HG03095 (cell line): Measurements from ENCODE around the gene PIK3R3.

Source experiments
- ATAC-seq: cut with Tn5 transposase; IDR thresholded peaks from one replicate; pipeline ENCODE4 v1.9.1; 2021; ENCODE audit warnings: moderate library complexity; ENCODE audit not compliant: unreplicated experiment

PIK3R3 gene

DNA sequence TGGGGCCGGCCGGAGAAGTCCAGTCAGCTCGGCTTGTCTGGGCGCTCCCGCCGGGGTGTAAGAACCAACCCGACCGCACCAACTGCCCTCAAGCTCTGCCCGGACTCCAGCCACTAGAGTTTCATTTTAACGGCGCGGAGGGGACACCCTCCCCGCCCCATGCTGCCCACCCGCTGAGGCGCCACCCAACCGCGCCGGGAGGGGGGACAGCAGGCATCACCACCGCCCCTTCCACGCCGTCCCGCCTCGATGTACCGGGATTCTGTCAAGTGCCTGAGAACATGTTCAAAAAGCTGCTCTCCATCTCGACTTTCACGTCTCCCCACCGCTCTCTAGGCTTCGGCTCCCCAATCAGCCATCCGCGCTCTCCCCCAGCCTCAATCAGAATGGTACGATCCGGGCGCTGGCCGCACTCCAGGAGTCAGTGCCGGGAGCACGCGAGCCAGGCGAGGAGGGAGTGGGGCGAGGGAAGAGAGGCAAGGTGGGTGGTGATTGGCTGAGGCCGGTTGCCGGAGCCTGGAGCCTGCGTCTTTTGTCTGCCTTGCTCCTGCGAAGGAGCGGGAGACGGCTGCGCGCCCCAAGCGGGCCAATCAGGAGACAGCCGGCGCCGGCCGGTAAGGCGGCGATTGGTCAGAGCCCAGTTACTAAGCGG, at the start of gene PIK3R3:
TSS of gene PIK3R3 (minus strand) at position 101 of the 652 bp plus-strand sequence. CDS start 677 bp downstream, outside the sequence.
- ATAC-seq: peak; percentile 85

GRCh38 chr1:46181343-46182260, 49.2 kb upstream of the PIK3R3 start:
- no peak for ATAC-seq

- no peak for ATAC-seq
These were observed 47.7 kb upstream of the PIK3R3 start for GRCh38 chr1:46180082-46180616.

- peak; percentile 63 for ATAC-seq
These were observed 47.0 kb upstream of the PIK3R3 start for GRCh38 chr1:46179138-46180081.

DNA sequence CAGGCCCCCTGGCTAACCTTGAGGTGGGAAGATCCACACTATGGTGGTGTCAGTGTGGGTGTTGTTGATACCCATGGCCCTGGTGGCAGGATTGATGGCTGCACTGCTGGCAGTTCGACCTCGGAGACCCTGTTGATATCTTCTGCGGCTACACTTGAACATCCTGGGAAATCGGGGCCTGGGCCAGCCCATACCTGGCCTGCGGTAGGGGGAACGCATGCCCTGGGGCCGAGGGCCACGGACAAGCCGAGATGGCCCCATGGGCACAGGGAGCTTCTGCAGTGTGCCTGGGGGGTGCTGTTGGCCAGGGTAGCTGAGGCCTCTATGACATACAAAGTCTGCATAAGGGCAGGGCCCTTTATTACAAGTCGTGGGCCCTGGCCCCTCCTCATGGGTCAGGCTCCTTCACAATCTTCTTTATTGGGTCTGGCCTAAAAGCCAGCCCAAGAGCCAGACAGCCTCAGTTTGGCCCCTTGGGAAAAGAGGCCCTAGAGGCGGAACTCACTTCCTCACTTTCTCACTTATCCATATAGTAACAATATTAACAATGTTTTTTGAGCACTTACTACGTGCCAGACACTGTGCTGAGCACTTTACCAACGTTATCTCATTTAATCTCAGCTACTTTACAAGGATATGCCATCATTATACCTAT, 43.9 kb upstream of the PIK3R3 start, which contains the start of gene P3R3URF:
TSS of gene P3R3URF (minus strand) at position 278 of the 655 bp plus-strand sequence. CDS start at position 261, 17 bp downstream.
- ATAC-seq: no peak

DNA sequence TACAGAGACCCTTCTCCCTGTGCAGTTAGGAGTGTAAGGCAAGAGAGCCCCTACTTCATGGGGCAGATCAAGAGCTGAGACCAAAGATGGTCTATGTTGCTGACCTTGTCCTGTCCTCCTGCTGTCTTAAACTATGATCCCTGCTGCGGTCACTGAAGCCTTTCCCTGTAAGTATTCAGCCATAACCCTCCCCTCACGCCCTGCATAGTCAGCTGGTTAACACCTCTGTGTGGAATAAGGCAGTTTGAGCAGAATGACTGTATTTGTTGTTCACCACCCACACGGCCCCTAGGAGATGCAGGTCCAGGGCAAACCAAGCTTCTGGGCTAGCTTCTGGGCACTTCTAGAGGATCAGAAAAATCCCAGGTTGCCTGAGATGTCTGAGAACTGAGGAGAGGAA, 42.8 kb upstream of the PIK3R3 start:
- no peak for ATAC-seq

DNA sequence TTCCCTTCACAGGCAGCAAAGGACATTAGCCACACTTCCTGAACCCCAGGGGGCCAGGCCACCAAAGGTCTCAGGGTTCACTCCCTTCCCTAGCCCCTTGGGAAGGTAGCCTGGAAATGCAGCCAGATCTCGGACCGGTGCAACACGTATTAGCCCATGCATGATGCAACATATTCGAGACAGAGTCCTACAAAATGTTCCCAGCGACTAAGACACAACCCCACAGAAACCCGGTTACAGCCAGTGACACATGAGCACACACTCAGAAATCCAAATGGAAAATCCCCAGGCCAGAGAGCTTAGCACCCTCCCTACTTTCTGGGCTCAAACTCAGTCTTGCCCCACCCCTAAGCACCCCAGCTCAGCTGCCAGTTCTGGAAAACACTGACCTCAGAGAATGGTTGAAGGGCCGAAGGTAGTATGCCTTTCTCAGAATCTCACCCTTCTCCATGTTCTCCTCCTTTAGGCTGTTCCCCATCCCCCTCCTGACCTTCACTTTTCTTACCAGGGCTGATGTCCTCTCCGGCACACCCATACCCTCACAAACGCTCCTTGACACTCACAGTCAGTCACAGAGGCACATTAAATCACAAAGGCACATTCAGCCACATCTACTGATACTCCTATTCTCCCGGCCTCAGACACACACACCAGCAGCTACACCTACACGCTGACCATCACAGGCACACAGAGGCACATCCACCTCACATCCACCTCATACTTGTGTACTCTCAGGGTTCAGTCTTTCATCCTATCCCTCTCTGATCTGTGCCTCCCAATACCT, 42.2 kb upstream of the PIK3R3 start, which contains the start of gene TSPAN1:
TSS of gene TSPAN1 (plus strand) at position 640 of the 784 bp plus-strand sequence. CDS start 6,021 bp downstream, outside the sequence.
- no peak for ATAC-seq

DNA sequence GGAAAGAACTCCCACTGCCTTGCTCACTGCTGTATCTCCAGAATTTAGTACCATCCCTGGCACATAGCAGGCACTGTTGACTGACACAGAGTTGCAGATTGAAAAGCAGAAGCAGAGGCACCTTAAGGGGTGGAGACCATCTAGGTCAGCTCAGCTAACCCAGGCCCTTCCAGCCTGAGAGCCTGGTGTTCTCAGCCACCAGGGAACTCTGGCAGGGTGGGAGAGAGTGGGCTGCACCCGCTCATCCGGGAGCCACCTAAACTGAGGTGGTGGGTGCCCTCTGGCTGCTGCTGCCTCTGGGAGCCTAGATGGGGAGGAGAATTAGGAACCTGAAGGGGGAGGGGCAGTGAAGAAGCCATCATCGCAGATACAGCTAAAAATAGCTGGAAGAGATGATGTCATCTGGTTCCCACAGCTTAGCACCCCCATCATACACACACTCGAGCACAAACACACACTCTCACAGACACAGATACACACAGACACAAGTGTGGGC, 41.0 kb upstream of the PIK3R3 start:
- no peak for ATAC-seq

- ATAC-seq: no peak
These were observed 39.9 kb upstream of the PIK3R3 start for GRCh38 chr1:46172321-46172720.

GRCh38 chr1:46171871-46172270, 39.4 kb upstream of the PIK3R3 start:
- ATAC-seq: no peak

DNA sequence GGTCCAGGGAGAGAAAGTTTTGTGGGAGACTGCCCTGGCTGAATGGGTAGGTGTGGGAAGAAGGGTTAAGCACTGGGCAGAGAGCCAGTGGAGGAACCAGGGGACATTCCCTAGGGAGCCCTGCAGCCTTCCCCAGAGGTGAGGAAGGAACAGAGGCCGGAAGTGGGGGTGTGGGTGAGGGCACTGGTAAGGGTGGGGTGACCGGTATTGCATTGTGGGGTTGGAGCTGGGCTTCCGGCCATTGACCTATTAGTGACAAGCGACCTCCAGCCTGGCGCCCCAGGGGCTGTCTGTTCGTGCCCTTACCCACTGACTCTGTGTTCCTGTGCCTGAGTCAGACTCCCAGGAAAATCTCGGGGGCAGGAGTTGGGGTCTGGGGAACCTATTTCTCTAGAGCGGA, 38.9 kb upstream of the PIK3R3 start:
- ATAC-seq: no peak

DNA sequence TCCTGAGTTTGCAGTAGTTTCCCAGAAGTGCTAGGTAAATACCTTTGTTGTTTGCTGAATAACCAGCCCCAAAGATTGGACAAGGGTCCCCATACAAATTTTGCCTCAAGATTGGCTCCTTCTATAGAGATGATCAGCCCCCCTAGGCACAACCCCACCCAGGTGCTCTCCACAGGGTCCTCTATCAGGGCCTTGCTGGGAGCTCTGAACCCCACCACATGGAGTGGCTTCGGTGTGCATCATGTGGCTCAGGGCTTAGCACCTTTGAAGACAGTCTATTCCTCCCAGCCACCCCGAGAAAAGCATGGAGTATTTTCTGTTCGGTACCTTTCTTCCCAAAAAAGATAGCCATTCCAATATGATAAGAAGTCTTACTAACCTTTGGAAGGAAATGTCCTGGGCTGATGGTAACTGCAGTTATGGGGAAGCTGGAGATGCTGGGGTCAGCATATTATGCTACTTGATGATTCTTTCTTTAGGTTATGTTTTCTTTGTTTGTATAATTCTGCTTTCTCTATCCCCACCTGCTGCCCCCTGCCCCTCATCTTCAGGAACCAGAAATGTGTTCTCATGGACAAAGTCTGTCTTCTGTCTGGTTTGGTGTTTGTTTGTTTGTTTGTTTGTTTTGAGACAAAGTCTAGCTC, 37.5 kb upstream of the PIK3R3 start:
- ATAC-seq: no peak

- ATAC-seq: no peak
These were observed 36.0 kb upstream of the PIK3R3 start for GRCh38 chr1:46168477-46168876.

DNA sequence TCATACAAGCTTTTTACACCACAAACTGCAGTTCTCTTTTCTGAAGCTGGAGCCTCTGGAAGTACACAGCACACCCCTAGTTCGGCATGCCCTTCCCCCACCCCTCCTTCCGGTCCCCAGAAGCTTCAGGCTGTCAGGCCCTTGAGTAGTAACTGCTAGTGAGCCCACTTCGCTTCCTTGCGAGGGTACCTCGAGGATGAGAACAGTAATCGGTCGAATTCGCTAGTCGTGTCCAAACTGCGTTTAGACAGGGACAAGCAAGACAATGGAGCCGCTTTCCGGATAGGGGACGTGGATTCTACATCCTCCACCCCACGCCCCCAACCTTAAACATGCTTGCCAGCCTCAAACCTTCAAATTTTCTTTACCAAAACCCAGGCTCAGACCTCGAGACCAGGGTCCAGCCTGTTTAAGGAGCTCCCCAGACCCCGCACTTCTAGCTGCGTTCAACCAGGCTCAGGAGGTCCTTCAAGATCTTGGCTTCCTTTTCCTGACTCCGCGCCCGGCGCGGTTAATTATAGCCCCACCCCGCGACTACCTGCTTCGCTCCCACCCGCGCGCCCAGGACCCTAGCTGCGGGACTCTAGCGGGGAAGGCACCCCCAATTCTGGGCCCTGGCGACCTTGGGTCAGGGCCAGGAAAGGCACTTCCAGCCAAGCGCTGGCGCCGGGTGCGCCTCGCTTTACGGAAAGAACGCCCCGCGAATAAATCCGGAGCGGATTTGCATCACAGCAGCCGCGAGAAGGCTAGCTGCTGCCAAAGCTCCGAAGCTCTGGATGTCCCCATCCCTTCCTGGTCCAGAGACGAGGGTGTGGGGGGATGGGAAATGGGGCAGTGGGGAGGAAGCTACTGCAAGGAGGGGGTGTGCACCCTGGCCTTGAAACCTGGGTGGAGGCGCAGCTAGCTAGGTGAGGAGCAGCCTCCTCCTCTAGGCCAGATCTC, 34.4 kb upstream of the PIK3R3 start:
- peak; percentile 48 for ATAC-seq

DNA sequence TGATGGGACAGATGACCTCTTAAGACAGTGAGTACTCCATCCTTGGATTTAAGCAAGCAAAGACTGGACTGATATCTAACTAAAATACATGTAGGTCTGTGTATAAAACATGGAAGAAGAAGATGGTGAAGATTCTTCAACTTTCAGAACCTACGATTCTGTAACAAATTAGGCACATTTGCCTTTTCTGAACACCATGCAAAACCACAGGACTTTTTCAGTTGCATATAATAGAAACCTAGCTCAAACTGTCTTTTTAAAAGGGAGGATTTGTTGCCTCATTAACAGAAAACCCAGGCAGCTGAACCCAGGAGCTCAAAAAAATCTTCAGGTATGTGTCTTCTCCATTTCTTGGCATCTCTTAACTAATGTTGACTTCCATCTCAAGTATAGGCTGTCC, 27.8 kb upstream of the PIK3R3 start:
- ATAC-seq: no peak

DNA sequence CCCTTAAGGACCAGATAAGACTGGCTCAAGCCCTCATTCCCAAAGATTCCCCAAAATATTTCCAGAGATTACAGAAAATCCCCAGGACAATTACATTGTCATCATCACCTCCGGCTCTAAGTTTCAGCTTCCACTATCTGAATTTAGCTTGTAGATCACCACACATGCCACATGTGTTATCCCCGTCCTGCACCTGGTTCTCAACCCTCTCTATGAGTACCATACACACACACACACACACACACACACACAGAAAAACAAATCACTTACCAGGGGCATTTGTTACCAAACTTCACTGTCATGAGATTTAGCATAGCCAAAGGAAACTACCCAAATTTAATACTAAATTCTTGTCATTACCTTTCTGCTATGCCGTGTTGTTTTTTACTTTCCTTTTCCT, 27.1 kb upstream of the PIK3R3 start:
- ATAC-seq: no peak
